ENCODE results near the gene LRCH4. TPM values are rescaled to one million over a fixed set of nuclear protein-coding genes. Genes with fewer than 3 reads are reported as not detected.

The LRCH4 gene
- total RNA-seq, 4 donors from 2014 or later: 16.1 to 53.2 (median 50.0) TPM

- H3K27me3 ChIP-seq: peaks cover 60% of the 10 kb centered on the region
- H3K27ac ChIP-seq: no peak overlapping the region
- H3K36me3 ChIP-seq: peaks cover 0 to 39% of the 10 kb centered on the region in 2 donors
- peaks cover 0 to 29% (median 10%) of the 10 kb centered on the region in 3 donors for H3K4me1 ChIP-seq
- no peak for TF ChIP-seq CTCF (IDR thresholded peaks at IDR 0.05)
- no peak for TF ChIP-seq EP300 (IDR thresholded peaks at IDR 0.05)
- no peak for TF ChIP-seq POLR2AphosphoS5 (IDR thresholded peaks at IDR 0.05)
- no peaks in the 10 kb centered on the region for H3K9me3 ChIP-seq
- no CpG with 5 or more reads among the region's 2 CpGs for WGBS, 2 donors (ENCODE audit: low coverage in 1 of 2)
- H3K4me3 ChIP-seq: no peak overlapping the region
- ATAC-seq: no peak
These were observed 14.2 kb downstream of the LRCH4 start for GRCh38 chr7:100571829-100572116.

GRCh38 chr7:100570954-100571828 is 14.7 kb downstream of the LRCH4 start:
- TF ChIP-seq POLR2A (IDR thresholded peaks at IDR 0.05) (no peak), POLR2AphosphoS5 (IDR thresholded peaks at IDR 0.05) (no peak), CTCF (IDR thresholded peaks at IDR 0.05) (no peak), EP300 (IDR thresholded peaks at IDR 0.05) (no peak)
- Histone ChIP-seq H3K9me3 (no peaks in the 10 kb centered on the region), H3K27me3 (peaks cover 56% of the 10 kb centered on the region), H3K27ac (no peak overlapping the region), H3K36me3 (peaks cover 0 to 33% of the 10 kb centered on the region in 2 donors), H3K4me3 (no peak overlapping the region), H3K4me1 (peaks cover 0 to 29% (median 10%) of the 10 kb centered on the region in 3 donors)
- 80 to 85% methylated on average over 1 to 4 of the region's 26 CpGs for WGBS, 2 donors (ENCODE audit: low coverage in 1 of 2)
- no peak for ATAC-seq

GRCh38 chr7:100568896-100569844 is 16.8 kb downstream of the LRCH4 start:
- Histone ChIP-seq H3K36me3 (peaks cover 0 to 32% of the 10 kb centered on the region in 2 donors), H3K9me3 (no peaks in the 10 kb centered on the region), H3K4me1 (peaks cover 0 to 30% (median 10%) of the 10 kb centered on the region in 3 donors), H3K4me3 (peak overlapping the region; percentile 3 to 46), H3K27ac (peak overlapping the region in 3 of 4 donors; percentile 26 to 65 (median 45)), H3K27me3 (peaks cover 38% of the 10 kb centered on the region)
- TF ChIP-seq POLR2AphosphoS5 (IDR thresholded peaks at IDR 0.05): peak; percentile 22
- TF ChIP-seq EP300 (IDR thresholded peaks at IDR 0.05): no peak
- TF ChIP-seq POLR2A (IDR thresholded peaks at IDR 0.05): no peak
- TF ChIP-seq CTCF (IDR thresholded peaks at IDR 0.05): peak in 1 of 4 experiments; percentile 49
- ATAC-seq: peak; percentile 32
- WGBS, 2 donors (ENCODE audit: low coverage in 1 of 2): 80% methylated on average over 1 of the region's 36 CpGs; no CpG with 5 or more reads in 1 of the 2 donors

- no peaks in the 10 kb centered on the region for H3K9me3 ChIP-seq
- H3K4me1 ChIP-seq: peaks cover 0 to 37% (median 10%) of the 10 kb centered on the region in 3 donors
- no peak for ATAC-seq
- peaks cover 31% of the 10 kb centered on the region for H3K27me3 ChIP-seq
- H3K4me3 ChIP-seq: no peak overlapping the region
- peak overlapping the region in 1 of 4 donors; percentile 11 for H3K27ac ChIP-seq
- H3K36me3 ChIP-seq: peaks cover 0 to 30% of the 10 kb centered on the region in 2 donors
- 40 to 50% methylated on average over 1 of the region's 11 CpGs for WGBS, 2 donors (ENCODE audit: low coverage in 1 of 2)
- TF ChIP-seq POLR2AphosphoS5 (IDR thresholded peaks at IDR 0.05) (no peak), EP300 (IDR thresholded peaks at IDR 0.05) (no peak), CTCF (IDR thresholded peaks at IDR 0.05) (no peak), POLR2A (IDR thresholded peaks at IDR 0.05) (no peak)
These were observed 17.6 kb downstream of the LRCH4 start for GRCh38 chr7:100568176-100568895.
